ENCODE measurements around the gene NCLN.
A peak's percentile ranks its signal among the peaks of the same experiment; 100 is the strongest.

GRCh38 chr19:3210347-3211017 is 24.8 kb downstream of the NCLN start:
- TF ChIP-seq POLR2A (IDR thresholded peaks at IDR 0.05) (no peak), EP300 (IDR thresholded peaks at IDR 0.05; ENCODE audit: low read depth) (no peak), CTCF (IDR thresholded peaks at IDR 0.05) (peak; percentile 48 to 66 (median 55))

Data from transverse colon (tissue), 3 donors.